Astrocyte of the spinal cord (primary cell): ENCODE results near the gene FGD4.

Experiments used
- DNase-seq: peaks from one replicate; pipeline ENCODE4 v3.0.0; 2011; ENCODE audit warnings: low read depth, low spot score
- H3K4me3 ChIP-seq: 2 replicates; pipeline ENCODE4 v1.5.1; 2011; ENCODE audit warnings: low read depth, mild to moderate bottlenecking, low read length, moderate library complexity
- CTCF ChIP-seq: IDR thresholded peaks from 2 replicates; pipeline ENCODE4 v1.5.1; 2012; ENCODE audit warnings: low read depth, mild to moderate bottlenecking, low read length, inconsistent platforms
- in situ Hi-C: cut with HindIII; loops from 2 replicates; pipeline ENCODE4 v1.10.0; 2017; ENCODE audit warnings: low sequenced_read_pairs

Gene FGD4

DNA sequence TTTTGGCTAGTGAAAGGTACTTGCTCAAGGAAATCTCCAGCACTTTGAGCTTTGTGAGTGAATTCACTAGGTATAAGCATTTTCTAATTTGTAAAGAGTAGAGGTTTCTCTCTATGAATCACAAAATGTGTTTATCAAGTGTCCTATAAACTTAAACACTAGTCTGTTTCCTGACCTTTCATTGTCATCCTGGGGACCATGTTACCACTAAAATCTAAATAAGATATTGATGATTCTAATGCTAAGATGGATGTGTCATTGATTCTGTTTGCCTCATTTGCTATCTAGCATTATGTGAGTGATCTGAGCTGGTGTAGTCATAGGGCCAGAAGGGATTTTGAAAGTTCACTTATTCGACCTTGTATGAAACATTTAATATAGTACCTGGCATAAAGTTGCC is 199.3 kb downstream of the FGD4 start:
- no peak overlapping the region for H3K4me3 ChIP-seq
- no peak for DNase-seq
- in situ Hi-C loops: no loop called here
- no peak for TF ChIP-seq CTCF

GRCh38 chr12:32600681-32601080 is 201.3 kb downstream of the FGD4 start:
- in situ Hi-C loops: no loop called here
- H3K4me3 ChIP-seq: no peak overlapping the region
- no peak for DNase-seq
- TF ChIP-seq CTCF: no peak

DNA sequence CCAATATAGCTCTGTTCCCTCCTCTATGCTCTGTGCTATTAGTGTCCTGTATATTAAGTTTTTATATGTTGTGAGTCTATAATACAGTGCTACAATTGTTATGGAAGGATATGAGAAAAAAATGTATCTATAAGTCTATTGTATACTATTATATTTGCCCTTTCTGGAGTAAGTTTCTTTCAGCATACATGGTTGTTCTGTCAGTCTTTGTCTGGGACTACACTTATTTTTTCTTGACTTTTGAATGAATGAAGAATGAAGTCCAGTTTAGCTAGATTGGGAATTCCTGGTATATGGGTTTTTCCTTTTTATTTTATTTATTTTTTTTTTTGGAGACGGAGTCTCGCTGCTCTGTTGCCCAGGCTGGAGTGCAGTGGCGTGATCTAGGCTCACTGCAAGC is 203.7 kb downstream of the FGD4 start:
- H3K4me3 ChIP-seq: no peak overlapping the region
- DNase-seq: no peak
- TF ChIP-seq CTCF: no peak
- in situ Hi-C loops: no loop called here

DNA sequence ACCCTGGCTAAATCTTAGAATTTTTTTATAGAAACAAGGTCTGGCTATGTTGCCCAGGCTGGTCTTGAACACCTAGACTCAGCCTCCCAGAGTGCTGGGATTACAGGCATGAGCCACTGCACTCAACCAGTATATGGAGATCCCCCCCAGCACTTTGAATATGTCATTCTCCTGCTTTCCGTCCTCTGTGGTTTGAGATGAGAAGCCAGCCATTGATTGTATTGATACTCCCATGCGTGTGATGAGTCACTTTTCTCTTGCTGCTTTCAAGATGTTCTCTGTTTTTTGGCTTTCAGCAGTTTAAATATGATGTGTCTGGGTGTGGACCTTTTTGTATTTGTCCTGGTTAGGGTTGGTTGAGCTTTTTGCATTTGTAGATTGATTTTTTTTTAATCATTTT is 204.5 kb downstream of the FGD4 start:
- no peak for TF ChIP-seq CTCF
- no peak overlapping the region for H3K4me3 ChIP-seq
- DNase-seq: peak; percentile 65
- in situ Hi-C loops: no loop called here

DNA sequence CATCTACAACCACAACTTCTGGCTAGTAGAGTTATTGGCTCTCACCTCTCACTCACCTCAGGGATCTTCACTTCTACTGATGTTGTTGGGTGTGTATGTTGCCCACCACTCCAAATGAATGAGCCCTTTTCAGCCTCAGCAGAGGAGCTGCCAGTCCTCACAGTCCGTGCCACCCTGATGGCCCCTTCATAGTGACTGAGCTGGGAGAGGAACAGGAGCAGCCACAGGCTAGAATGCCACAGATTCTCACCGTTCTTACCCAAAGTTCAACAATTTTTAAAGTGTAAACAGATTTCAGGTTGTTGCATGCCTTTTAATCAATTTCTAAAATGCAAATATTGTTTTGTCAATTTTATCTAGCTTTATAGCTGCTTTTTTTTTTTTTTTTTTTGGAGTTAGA is 205.2 kb downstream of the FGD4 start:
- no peak for DNase-seq
- TF ChIP-seq CTCF: no peak
- H3K4me3 ChIP-seq: no peak overlapping the region
- in situ Hi-C loops: no loop called here

DNA sequence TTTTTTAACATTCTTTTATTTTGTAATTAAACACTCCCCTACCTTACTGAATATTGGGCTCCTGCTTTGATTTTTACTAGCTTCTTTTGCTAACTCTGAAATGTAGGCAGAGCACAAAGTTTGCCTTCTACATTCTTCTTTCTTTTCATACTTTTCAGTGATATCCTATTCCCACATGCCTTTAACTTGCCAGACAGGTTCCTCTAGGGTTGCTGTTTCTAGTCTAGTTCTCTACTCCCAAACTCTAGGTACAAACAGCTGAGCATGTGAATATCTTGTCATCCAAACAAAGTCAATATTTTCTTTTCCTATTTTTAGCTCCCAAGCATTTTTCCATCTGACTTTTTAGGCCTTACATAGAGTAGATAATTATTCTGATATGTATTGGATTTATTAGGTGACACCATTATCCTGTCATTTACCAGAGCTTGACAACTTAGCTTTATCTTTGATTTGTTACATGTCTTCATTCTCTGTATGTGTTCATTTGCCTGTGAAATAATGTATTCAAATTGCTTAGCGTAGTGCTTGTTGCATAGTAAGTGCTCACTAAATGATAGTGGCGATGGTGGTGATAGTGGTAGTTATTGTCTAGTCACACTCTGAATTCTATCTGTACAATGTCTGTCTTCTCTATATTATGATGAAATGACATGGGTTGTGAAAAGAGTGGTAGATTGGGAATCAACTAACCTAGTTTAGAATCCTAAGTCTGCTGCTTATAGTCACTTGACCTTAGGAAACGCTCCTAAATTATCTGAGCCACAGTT is 206.2 kb downstream of the FGD4 start:
- TF ChIP-seq CTCF: no peak

More for the DNA sequence above, 206.2 kb downstream of the FGD4 start:
- in situ Hi-C loops: no loop called here
- H3K4me3 ChIP-seq: no peak overlapping the region
- DNase-seq: no peak
